Myometrial cell (primary cell): ENCODE results near the gene CIART. TPM values are rescaled to one million over a fixed set of nuclear protein-coding genes. Genes with fewer than 3 reads are reported as not detected.

Source experiments
- total RNA-seq: library from RNA; depleted of rRNA; stranded (reverse); fragments of >200 nt; gene quantifications from 2 replicates; pipeline ENCODE4 v1.2.3, GENCODE V29; 2015

The CIART gene, protein sequence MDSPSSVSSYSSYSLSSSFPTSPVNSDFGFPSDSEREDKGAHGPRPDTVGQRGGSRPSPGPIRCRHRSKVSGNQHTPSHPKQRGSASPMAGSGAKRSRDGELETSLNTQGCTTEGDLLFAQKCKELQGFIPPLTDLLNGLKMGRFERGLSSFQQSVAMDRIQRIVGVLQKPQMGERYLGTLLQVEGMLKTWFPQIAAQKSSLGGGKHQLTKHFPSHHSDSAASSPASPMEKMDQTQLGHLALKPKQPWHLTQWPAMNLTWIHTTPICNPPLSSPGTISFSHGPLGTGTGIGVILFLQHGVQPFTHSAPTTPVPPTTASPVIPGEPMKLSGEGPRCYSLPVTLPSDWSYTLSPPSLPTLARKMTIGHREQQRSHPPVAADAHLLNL
- 1.2 and 1.8 TPM in 2 replicates for total RNA-seq

DNA sequence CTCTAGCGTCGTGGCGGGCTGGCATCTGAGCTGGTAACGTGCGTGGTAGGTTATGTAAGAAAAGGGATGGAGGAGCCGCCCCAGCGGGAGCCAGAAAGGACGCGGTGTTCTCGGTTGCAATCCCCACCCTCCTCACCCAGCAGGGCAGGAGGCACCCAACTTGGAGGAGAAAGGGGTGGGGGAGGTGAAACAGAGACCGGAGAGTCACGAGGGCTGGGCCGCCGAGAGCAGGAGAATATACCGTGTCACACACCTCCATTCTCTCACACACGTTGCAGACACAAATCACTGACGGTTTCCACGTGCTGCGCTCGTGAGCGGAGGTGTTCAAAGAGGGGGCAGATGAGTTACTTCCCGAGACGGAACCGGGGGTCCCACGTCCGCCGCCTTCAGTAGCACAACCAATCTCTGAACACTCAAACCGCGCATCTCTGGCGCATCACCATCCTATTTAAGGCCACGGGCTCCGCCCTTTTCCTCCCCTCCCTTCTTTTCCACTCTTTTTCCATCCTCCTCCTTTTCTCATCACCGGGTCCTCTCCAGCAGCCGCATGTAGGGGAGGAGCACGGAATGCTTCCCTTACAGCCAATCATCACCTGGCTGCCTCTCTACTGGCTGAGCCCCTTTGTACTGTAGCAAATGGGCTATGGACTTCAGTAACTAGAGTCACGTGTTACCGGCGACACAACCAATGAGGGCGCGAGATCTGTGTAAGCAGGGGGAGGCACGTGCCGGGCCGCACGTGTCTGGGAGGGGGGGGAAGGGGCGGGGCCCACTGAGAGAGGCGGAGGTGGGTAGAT is at the start of gene CIART:
Gene CIART (plus strand): TSS at position 797 of the 800 bp plus-strand sequence. CDS start 714 bp downstream, outside the sequence.

DNA sequence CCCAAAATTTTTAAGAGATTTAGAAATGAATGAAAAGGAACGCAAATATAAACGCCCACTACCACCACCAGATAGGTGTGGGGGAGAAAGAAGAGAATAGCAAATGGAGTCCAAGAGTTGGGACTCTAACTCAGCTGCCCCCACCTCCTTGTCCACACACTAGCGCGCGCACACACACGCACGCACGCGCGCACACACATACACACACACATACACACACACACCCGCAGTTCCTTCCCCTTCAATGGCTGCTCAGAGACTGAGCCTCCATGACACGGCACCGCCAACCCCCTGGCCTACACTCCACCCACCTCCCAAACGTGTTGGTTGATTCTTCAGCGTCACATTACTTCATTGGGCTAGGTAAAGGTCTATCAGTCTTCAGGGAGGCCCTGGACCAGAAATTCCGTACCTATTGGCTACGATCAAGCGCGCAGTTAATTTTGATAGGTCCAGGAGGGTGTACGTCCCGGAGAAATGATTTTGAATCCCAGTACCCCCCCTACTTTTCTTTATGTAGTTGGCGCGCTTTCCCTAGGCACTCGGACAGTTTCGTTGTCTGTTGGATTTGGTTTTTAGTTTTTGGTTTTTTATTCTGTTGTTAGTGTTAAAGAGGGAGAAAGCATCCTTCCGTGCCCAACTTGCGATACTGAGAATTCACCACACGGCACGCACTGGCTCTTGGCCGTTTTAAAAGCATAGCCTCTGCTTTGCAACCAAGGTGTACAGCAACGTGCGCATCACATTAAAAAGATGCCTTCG is 46.3 kb upstream of the CIART start, which contains the start of gene ANP32E:
Gene ANP32E (minus strand): TSS at position 261 of the 762 bp plus-strand sequence. CDS start 326 bp downstream, outside the sequence.

GRCh38 chr1:150257624-150258585 is 24.4 kb upstream of the CIART start, which contains the start of gene CA14:
TSS of gene CA14 (plus strand) at chr1:150257774. CDS start at chr1:150258129, 355 bp downstream.

GRCh38 chr1:150268705-150269403 is 13.5 kb upstream of the CIART start, which contains the start of gene APH1A:
TSS of gene APH1A (minus strand) at chr1:150269016. CDS start at chr1:150268810, 206 bp downstream.

GRCh38 chr1:150293433-150294253 is 11.3 kb downstream of the CIART start, which contains the start of gene MRPS21:
TSS of gene MRPS21 (plus strand) at chr1:150293861. CDS start at chr1:150294367, 506 bp downstream.

Other genes with a start within 250 kb of the CIART start
- gene VPS45, start 214.8 kb upstream of the CIART start, total RNA-seq = 27.1 and 39.5 TPM in 2 replicates
- 28.8 and 49.3 TPM in 2 replicates for gene PLEKHO1, start 132.6 kb upstream of the CIART start, total RNA-seq
- 21.9 and 40.8 TPM in 2 replicates for gene ANP32E, start 46.4 kb upstream of the CIART start, total RNA-seq
- not detected in 2 replicates for gene CA14, start 24.8 kb upstream of the CIART start, total RNA-seq
- gene APH1A, start 13.5 kb upstream of the CIART start, total RNA-seq = 116 and 135 TPM in 2 replicates
- gene C1orf54, start 9.8 kb upstream of the CIART start, total RNA-seq = 4.4 and 8.4 TPM in 2 replicates
- 57.4 and 58.7 TPM in 2 replicates for gene MRPS21, start 11.3 kb downstream of the CIART start, total RNA-seq
- 23.9 and 26.8 TPM in 2 replicates for gene PRPF3, start 39.0 kb downstream of the CIART start, total RNA-seq
- 8.0 and 9.2 TPM in 2 replicates for gene RPRD2, start 81.6 kb downstream of the CIART start, total RNA-seq
- 19.6 and 21.8 TPM in 2 replicates for gene TARS2, start 204.9 kb downstream of the CIART start, total RNA-seq
- gene ECM1, start 225.6 kb downstream of the CIART start, total RNA-seq = 67.0 and 86.5 TPM in 2 replicates
- gene FALEC, start 233.2 kb downstream of the CIART start, total RNA-seq = 0.86 TPM in 1 of 2 replicates, not detected in the other